Measurements from ENCODE around the gene ADAMTS17. TPM values are rescaled to one million over a fixed set of nuclear protein-coding genes. Genes with fewer than 3 reads are reported as not detected.

ADAMTS17 gene
- total RNA-seq, 1 experiment from 2014 or later, result 1.6 TPM

- H3K36me3 ChIP-seq (ENCODE audit: control insufficient read depth, insufficient read depth, low read length), result no peaks in the 10 kb centered on the region
- DNase-seq (ENCODE audit: low read depth, low spot score) (no peak), ATAC-seq (no peak)
- no TSS peak for BruUV-seq (replicated peaks)
- no peak overlapping the region for H3K4me3 ChIP-seq (ENCODE audit: low read depth in 2 of 2, low read length in 2 of 2)
- no peak for TF ChIP-seq POLR2AphosphoS5 (IDR thresholded peaks at IDR 0.05; ENCODE audit: low read depth, low read length)
- TF ChIP-seq REST (IDR thresholded peaks at IDR 0.05; ENCODE audit: insufficient read depth in 1 of 2, low read depth in 2 of 2, low read length in 1 of 2), result no peak
- TF ChIP-seq, protein P1, sequence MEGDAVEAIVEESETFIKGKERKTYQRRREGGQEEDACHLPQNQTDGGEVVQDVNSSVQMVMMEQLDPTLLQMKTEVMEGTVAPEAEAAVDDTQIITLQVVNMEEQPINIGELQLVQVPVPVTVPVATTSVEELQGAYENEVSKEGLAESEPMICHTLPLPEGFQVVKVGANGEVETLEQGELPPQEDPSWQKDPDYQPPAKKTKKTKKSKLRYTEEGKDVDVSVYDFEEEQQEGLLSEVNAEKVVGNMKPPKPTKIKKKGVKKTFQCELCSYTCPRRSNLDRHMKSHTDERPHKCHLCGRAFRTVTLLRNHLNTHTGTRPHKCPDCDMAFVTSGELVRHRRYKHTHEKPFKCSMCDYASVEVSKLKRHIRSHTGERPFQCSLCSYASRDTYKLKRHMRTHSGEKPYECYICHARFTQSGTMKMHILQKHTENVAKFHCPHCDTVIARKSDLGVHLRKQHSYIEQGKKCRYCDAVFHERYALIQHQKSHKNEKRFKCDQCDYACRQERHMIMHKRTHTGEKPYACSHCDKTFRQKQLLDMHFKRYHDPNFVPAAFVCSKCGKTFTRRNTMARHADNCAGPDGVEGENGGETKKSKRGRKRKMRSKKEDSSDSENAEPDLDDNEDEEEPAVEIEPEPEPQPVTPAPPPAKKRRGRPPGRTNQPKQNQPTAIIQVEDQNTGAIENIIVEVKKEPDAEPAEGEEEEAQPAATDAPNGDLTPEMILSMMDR (IDR thresholded peaks at IDR 0.05), result no peak
- no peaks in the 10 kb centered on the region for H3K27me3 ChIP-seq (ENCODE audit: control insufficient read depth, insufficient read depth, low read length)
- ChIA-PET POLR2A (interaction anchor here (0.7 kb wide), 1 partner anchor 66 kb away, joined by 3 read pairs; no protein-coding TSS in a partner anchor), CTCF (no interaction called here)
- intact Hi-C loops (cut with micrococcal nuclease; ENCODE audit: unreplicated experiment), result no loop called here
- no peaks in the 10 kb centered on the region for H3K9me3 ChIP-seq (ENCODE audit: control insufficient read depth, insufficient read depth, low read depth, low read length)
- H3K27ac ChIP-seq (ENCODE audit: low read length), result no peak overlapping the region
- H3K4me1 ChIP-seq (ENCODE audit: control insufficient read depth, insufficient read depth, low read length), result no peaks in the 10 kb centered on the region
- in situ Hi-C loops (cut with HindIII; ENCODE audit: low pct_unique_long_range_greater_than_20kb, low sequenced_read_pairs), result no loop called here
Observed at GRCh38 chr15:100211855-100212850, 129.6 kb downstream of the ADAMTS17 start.

DNA sequence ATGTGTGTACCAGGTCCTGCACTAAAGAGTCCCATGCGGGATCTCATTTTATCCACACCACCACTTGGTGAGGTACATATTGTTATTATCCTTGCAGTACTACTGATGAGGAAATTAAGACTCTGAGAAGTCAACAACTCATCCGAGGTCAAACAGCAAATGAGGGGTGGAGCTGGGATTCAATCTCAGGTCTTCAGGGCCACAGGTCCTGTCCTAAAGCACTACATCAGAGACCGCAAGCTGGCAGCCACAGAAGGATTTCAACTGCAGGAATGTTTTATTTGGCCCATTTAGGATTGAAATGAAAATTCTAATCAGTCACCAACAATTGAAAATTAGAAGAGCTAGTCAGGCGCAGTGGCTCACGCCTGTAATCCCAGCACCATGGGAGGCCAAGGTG lies 131.4 kb downstream of the ADAMTS17 start:
- DNase-seq (ENCODE audit: low read depth, low spot score), result no peak
- no peaks in the 10 kb centered on the region for H3K27me3 ChIP-seq (ENCODE audit: control insufficient read depth, insufficient read depth, low read length)
- H3K9me3 ChIP-seq (ENCODE audit: control insufficient read depth, insufficient read depth, low read depth, low read length), result no peaks in the 10 kb centered on the region
- in situ Hi-C loops (cut with HindIII; ENCODE audit: low pct_unique_long_range_greater_than_20kb, low sequenced_read_pairs), result no loop called here
- H3K4me3 ChIP-seq (ENCODE audit: low read depth in 2 of 2, low read length in 2 of 2), result no peak overlapping the region
- no peak overlapping the region for H3K27ac ChIP-seq (ENCODE audit: low read length)
- ATAC-seq, result no peak
- no peaks in the 10 kb centered on the region for H3K36me3 ChIP-seq (ENCODE audit: control insufficient read depth, insufficient read depth, low read length)
- intact Hi-C loops (cut with micrococcal nuclease; ENCODE audit: unreplicated experiment), result no loop called here
- CTCF ChIA-PET, result no interaction called here
- no peaks in the 10 kb centered on the region for H3K4me1 ChIP-seq (ENCODE audit: control insufficient read depth, insufficient read depth, low read length)
- POLR2A ChIA-PET, result no interaction called here
- TF ChIP-seq, protein P1 (IDR thresholded peaks at IDR 0.05), result no peak
- TF ChIP-seq SIN3A (IDR thresholded peaks at IDR 0.05; ENCODE audit: borderline replicate concordance, insufficient read depth, low read depth, low read length), result no peak
- TF ChIP-seq TCF7L2 (IDR thresholded peaks at IDR 0.05; ENCODE audit: low read depth, low read length), result no peak
- TF ChIP-seq POLR2AphosphoS5 (IDR thresholded peaks at IDR 0.05; ENCODE audit: low read depth, low read length), result no peak
- TF ChIP-seq REST (IDR thresholded peaks at IDR 0.05; ENCODE audit: insufficient read depth in 1 of 2, low read depth in 2 of 2, low read length in 1 of 2), result no peak
- BruUV-seq (replicated peaks), result no TSS peak
